ENCODE data around the gene SLC26A3.

- TF ChIP-seq CTCF (IDR thresholded peaks at IDR 0.05), result no peak
- TF ChIP-seq POLR2A (IDR thresholded peaks at IDR 0.05), result no peak
Measured at GRCh38 chr7:107788216-107788615, 14.8 kb downstream of the SLC26A3 start.

Data from testis (tissue), 2 donors.